22Rv1 (cell line): ENCODE results near the gene CCDC146.

Experiments
- ZFX ChIP-seq: fragments of 450-650 bp; IDR thresholded peaks from 2 replicates; pipeline ENCODE4 v1.6.1; 2017; ENCODE audit warnings: antibody characterized with exemption, borderline replicate concordance
- TF ChIP-seq, protein P1 (sequence below): fragments of 450-650 bp; IDR thresholded peaks from 2 replicates; pipeline ENCODE4 v1.5.1; 2017; ENCODE audit warnings: mild to moderate bottlenecking

DNA sequence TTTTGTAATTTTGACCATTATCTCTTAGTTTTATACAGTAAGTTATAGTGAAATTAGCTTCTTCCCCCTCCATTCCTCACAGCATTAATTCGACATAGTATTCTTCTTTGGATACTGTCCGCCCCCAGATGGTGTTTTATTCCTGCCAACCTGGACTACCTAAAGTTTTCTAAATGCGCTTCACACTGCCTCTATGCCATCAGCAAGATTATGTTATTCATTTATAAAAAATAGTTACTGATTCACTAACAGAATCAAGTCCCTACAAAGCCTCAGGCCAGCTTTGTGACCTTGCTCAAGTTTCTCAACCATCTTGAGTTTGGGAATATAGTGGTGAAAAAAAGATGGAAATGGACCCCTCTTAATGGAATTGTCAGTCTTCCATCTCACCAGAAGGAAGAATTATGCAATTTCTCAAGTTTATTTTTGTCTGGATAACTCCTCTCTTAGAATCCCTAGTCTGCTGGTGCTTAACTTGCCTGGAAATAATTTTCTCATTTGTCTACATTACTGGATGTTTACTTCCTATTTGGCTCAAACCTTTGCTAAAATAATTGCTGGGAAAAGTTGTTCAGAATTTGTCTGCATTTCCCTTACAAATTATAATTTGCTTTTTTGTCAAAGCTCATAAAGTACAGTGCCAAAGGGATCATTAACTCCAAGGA, 93.9 kb downstream of the CCDC146 start:
- TF ChIP-seq, protein P1, sequence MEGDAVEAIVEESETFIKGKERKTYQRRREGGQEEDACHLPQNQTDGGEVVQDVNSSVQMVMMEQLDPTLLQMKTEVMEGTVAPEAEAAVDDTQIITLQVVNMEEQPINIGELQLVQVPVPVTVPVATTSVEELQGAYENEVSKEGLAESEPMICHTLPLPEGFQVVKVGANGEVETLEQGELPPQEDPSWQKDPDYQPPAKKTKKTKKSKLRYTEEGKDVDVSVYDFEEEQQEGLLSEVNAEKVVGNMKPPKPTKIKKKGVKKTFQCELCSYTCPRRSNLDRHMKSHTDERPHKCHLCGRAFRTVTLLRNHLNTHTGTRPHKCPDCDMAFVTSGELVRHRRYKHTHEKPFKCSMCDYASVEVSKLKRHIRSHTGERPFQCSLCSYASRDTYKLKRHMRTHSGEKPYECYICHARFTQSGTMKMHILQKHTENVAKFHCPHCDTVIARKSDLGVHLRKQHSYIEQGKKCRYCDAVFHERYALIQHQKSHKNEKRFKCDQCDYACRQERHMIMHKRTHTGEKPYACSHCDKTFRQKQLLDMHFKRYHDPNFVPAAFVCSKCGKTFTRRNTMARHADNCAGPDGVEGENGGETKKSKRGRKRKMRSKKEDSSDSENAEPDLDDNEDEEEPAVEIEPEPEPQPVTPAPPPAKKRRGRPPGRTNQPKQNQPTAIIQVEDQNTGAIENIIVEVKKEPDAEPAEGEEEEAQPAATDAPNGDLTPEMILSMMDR = no peak
- TF ChIP-seq ZFX = no peak
